Astrocyte (in vitro differentiated cells and primary cell): ENCODE data around the gene CA12. TPM values are rescaled to one million over a fixed set of nuclear protein-coding genes. Genes with fewer than 3 reads are reported as not detected.

ENCODE experiments used
- DNase-seq: peaks from one replicate; pipeline ENCODE4 v3.0.0-alpha.2; 2010; ENCODE audit warnings: low read depth
- FAIRE-seq: peaks from 2 replicates; lab custom pipeline; 2011; peaks lifted over from hg19 to GRCh38; lab: Jason Lieb, UNC
- H2AFZ ChIP-seq: 2 replicates; pipeline ENCODE4 v1.6.0; 2012; ENCODE audit warnings: low read depth, low read length, inconsistent platforms
- H3K27ac ChIP-seq: 2 replicates; pipeline ENCODE4 v1.5.1; 2011; ENCODE audit warnings: low read depth, low read length, inconsistent platforms
- H3K27me3 ChIP-seq: 2 replicates; pipeline ENCODE4 v1.6.0; 2011; ENCODE audit warnings: low read length, inconsistent platforms; ENCODE audit not compliant: insufficient read depth
- H3K36me3 ChIP-seq: 2 replicates; pipeline ENCODE4 v1.5.1; 2011; ENCODE audit warnings: low read length, inconsistent platforms; ENCODE audit not compliant: insufficient read depth
- H3K4me1 ChIP-seq: 2 replicates; pipeline ENCODE4 v1.5.1; 2011; ENCODE audit warnings: low read length, inconsistent platforms; ENCODE audit not compliant: insufficient read depth
- H3K4me2 ChIP-seq: 2 replicates; pipeline ENCODE4 v1.6.0; 2012; ENCODE audit warnings: low read length, inconsistent platforms
- H3K4me3 ChIP-seq: 2 replicates; pipeline ENCODE4 v1.5.1; 2011; ENCODE audit warnings: low read depth, mild to moderate bottlenecking, low read length, inconsistent platforms; ENCODE audit not compliant: insufficient read depth
- H3K79me2 ChIP-seq: 2 replicates; pipeline ENCODE4 v1.6.0; 2012; ENCODE audit warnings: mild to moderate bottlenecking, low read length, inconsistent platforms; ENCODE audit not compliant: insufficient read depth
- H3K9ac ChIP-seq: 2 replicates; pipeline ENCODE4 v1.6.0; 2012; ENCODE audit warnings: mild to moderate bottlenecking, low read length, inconsistent platforms
- H3K9me3 ChIP-seq: 2 replicates; pipeline ENCODE4 v1.5.1; 2012; ENCODE audit warnings: low read depth, mild to moderate bottlenecking, low read length, inconsistent platforms; ENCODE audit not compliant: insufficient read depth
- H4K20me1 ChIP-seq: 2 replicates; pipeline ENCODE4 v1.6.0; 2012; ENCODE audit warnings: low read length, inconsistent platforms; ENCODE audit not compliant: insufficient read depth
- H3K27ac Mint-ChIP-seq: one replicate; pipeline ENCODE4 v1.8.0; 2021; ENCODE audit warnings: mild to moderate bottlenecking, mixed read lengths; ENCODE audit not compliant: unreplicated experiment
- H3K27me3 Mint-ChIP-seq: one replicate; pipeline ENCODE4 v1.8.0; 2021; ENCODE audit warnings: low read depth, mixed read lengths; ENCODE audit not compliant: unreplicated experiment
- H3K36me3 Mint-ChIP-seq: one replicate; pipeline ENCODE4 v1.8.0; 2021; ENCODE audit warnings: low read depth, mixed read lengths; ENCODE audit not compliant: unreplicated experiment
- H3K4me1 Mint-ChIP-seq: one replicate; pipeline ENCODE4 v1.8.0; 2021; ENCODE audit warnings: low read depth, mixed read lengths; ENCODE audit not compliant: unreplicated experiment
- H3K4me3 Mint-ChIP-seq: one replicate; pipeline ENCODE4 v1.8.0; 2021; ENCODE audit warnings: mild to moderate bottlenecking, moderate library complexity, mixed read lengths; ENCODE audit not compliant: unreplicated experiment
- H3K9me3 Mint-ChIP-seq: one replicate; pipeline ENCODE4 v1.8.0; 2021; ENCODE audit warnings: mild to moderate bottlenecking, mixed read lengths; ENCODE audit not compliant: unreplicated experiment
- CTCF ChIP-seq: IDR thresholded peaks from 2 replicates; pipeline ENCODE4 v1.5.1; 2011; ENCODE audit warnings: low read depth, mild to moderate bottlenecking, inconsistent platforms, low read length, moderate library complexity; ENCODE audit not compliant: insufficient read depth
- EZH2 ChIP-seq: IDR thresholded peaks from 2 replicates; pipeline ENCODE4 v1.6.1; 2012; ENCODE audit warnings: mild to moderate bottlenecking, low read length, inconsistent platforms; ENCODE audit not compliant: insufficient read depth
- total RNA-seq: library from RNA; stranded (reverse); gene quantifications from 2 replicates; pipeline ENCODE4 v1.2.1, GENCODE V29; 2021

The CA12 gene
- total RNA-seq, 1 donor from 2014 or later = 0.54 TPM

GRCh38 chr15:63390689-63391088 is 9.0 kb upstream of the CA12 start:
- Histone ChIP-seq H3K9me3 (peaks cover 3% of the 10 kb centered on the region), H3K4me1 (no peaks in the 10 kb centered on the region), H3K9ac (no peak overlapping the region), H3K4me3 (no peak overlapping the region), H4K20me1 (no peaks in the 10 kb centered on the region), H3K36me3 (no peaks in the 10 kb centered on the region), H3K27ac (no peak overlapping the region), H2AFZ (no peak overlapping the region), H3K4me2 (no peak overlapping the region), H3K79me2 (no peaks in the 10 kb centered on the region), H3K27me3 (no peaks in the 10 kb centered on the region)
- no peak overlapping the region for H3K27ac Mint-ChIP-seq
- peaks cover 53% of the 10 kb centered on the region for H3K27me3 Mint-ChIP-seq
- DNase-seq (no peak), FAIRE-seq (no peak)
- no peak for TF ChIP-seq CTCF
- no peak for TF ChIP-seq EZH2
- no peak overlapping the region for H3K4me3 Mint-ChIP-seq
- H3K36me3 Mint-ChIP-seq = peaks cover 3% of the 10 kb centered on the region
- peaks cover 7% of the 10 kb centered on the region for H3K9me3 Mint-ChIP-seq
- H3K4me1 Mint-ChIP-seq = no peaks in the 10 kb centered on the region

- Histone ChIP-seq H3K79me2 (no peaks in the 10 kb centered on the region), H3K4me2 (no peak overlapping the region), H3K36me3 (no peaks in the 10 kb centered on the region), H4K20me1 (no peaks in the 10 kb centered on the region), H2AFZ (no peak overlapping the region), H3K9ac (no peak overlapping the region), H3K4me3 (no peak overlapping the region), H3K4me1 (no peaks in the 10 kb centered on the region), H3K27me3 (no peaks in the 10 kb centered on the region), H3K9me3 (peaks cover 3% of the 10 kb centered on the region), H3K27ac (no peak overlapping the region)
- DNase-seq (no peak), FAIRE-seq (no peak)
- no peak overlapping the region for H3K27ac Mint-ChIP-seq
- peaks cover 3% of the 10 kb centered on the region for H3K36me3 Mint-ChIP-seq
- TF ChIP-seq EZH2 = no peak
- no peak for TF ChIP-seq CTCF
- peaks cover 5% of the 10 kb centered on the region for H3K9me3 Mint-ChIP-seq
- no peak overlapping the region for H3K4me3 Mint-ChIP-seq
- H3K4me1 Mint-ChIP-seq = no peaks in the 10 kb centered on the region
- peaks cover 57% of the 10 kb centered on the region for H3K27me3 Mint-ChIP-seq
These were observed 8.4 kb upstream of the CA12 start for GRCh38 chr15:63389902-63390670.

GRCh38 chr15:63388511-63388910 is 6.9 kb upstream of the CA12 start:
- Mint-ChIP-seq H3K27ac (no peak overlapping the region), H3K4me1 (no peaks in the 10 kb centered on the region), H3K9me3 (peaks cover 5% of the 10 kb centered on the region), H3K27me3 (peaks cover 72% of the 10 kb centered on the region), H3K4me3 (no peak overlapping the region), H3K36me3 (peaks cover 6% of the 10 kb centered on the region)
- Histone ChIP-seq H2AFZ (no peak overlapping the region), H3K27me3 (no peaks in the 10 kb centered on the region), H3K4me3 (no peak overlapping the region), H3K4me2 (no peak overlapping the region), H3K9me3 (peaks cover 3% of the 10 kb centered on the region), H3K36me3 (no peaks in the 10 kb centered on the region), H4K20me1 (no peaks in the 10 kb centered on the region), H3K27ac (no peak overlapping the region), H3K79me2 (no peaks in the 10 kb centered on the region), H3K4me1 (peaks cover 3% of the 10 kb centered on the region), H3K9ac (no peak overlapping the region)
- DNase-seq = no peak
- no peak for TF ChIP-seq EZH2
- no peak for FAIRE-seq
